Heart left ventricle (tissue), 13 donors: ENCODE results near the gene KRT4.

Experiments used
- POLR2A ChIP-seq, 2 donors: fragments of 450-650 bp; IDR thresholded peaks; one replicate each; pipeline ENCODE4 v1.6.1; 2017; ENCODE audit warnings: antibody characterized with exemption in 2 of 2, mild to moderate bottlenecking in 2 of 2, moderate library complexity in 2 of 2
- TF ChIP-seq, protein P1 (sequence below), 12 donors: fragments of 200-600 bp; sonication (generic) in 4 of 12; IDR thresholded peaks; one replicate each; pipeline versions ENCODE4 v1.5.0 to v1.8.0; 2018 to 2022; ENCODE audit warnings: antibody characterized with exemption in 12 of 12, mild to moderate bottlenecking in 5 of 12
- donor health status: ischemic (EF 13 %, LVEDD 7.1; RV severe dilation, severe dysfunction).
- donor health status: DM: no; HTN: yes; CAD: no.
- donor health status: DM: no; HTN: no; CAD: no.
- donor health status: ischemic (EF 25% LVEDD 6.9; RV normal size, moderate dysfunction).
- donor health status: ischemic (EF 25% LVEDD 5.7; RV mildly dilated, moderate dysfunction).
- donor health status: ischemic (EF 35%, LVEDD 5.7; RV mildly dilated, moderate dysfunction).
- donor health status: nonischemic (EF 11% LVEDD 7.7; RV severe dilation, severe dysfunction).
- donor health status: DM: yes; HTN: yes; CAD: no.
- donor health status: PGD.
- donor health status: ischemic (EF 29% LVEDD 5.4; RV normal size, mild dysfunction).
- donor health status: nonischemic (EF 23%, LVEDD 6.1; RV moderate dilation, normal function).

DNA sequence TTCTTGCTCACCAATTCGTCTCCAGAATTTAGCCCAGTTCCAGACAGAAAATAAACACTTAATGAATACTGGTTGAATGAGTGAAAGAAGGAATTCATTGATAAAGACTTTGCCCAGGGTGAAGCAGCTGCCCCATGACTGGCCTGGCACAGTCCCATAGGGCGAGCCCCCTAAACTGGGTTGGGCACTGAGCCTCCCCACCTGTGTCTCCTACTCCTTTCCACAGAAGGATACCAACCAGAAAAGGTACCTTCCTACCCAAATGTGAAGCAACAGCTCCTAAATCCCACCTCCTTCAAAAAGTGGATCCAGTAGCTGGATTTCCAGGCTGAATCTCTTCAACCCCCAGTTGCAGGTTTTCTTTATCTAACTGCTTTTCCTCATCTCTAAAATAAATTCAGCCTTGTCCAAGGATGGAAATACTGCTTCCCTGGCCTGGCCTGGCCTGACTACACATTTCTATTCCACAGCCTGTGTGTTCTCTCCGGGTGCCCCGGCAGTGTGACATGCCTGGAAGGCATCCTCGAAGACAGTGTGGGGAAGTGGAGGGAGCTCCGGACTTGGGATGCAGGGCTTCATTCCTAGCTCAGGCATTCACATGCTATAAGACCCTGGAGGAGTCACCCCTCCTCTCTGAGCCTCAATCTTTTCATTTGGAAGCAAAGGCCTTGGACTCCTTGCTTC, 25.6 kb downstream of the KRT4 start:
- TF ChIP-seq, protein P1, sequence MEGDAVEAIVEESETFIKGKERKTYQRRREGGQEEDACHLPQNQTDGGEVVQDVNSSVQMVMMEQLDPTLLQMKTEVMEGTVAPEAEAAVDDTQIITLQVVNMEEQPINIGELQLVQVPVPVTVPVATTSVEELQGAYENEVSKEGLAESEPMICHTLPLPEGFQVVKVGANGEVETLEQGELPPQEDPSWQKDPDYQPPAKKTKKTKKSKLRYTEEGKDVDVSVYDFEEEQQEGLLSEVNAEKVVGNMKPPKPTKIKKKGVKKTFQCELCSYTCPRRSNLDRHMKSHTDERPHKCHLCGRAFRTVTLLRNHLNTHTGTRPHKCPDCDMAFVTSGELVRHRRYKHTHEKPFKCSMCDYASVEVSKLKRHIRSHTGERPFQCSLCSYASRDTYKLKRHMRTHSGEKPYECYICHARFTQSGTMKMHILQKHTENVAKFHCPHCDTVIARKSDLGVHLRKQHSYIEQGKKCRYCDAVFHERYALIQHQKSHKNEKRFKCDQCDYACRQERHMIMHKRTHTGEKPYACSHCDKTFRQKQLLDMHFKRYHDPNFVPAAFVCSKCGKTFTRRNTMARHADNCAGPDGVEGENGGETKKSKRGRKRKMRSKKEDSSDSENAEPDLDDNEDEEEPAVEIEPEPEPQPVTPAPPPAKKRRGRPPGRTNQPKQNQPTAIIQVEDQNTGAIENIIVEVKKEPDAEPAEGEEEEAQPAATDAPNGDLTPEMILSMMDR (IDR thresholded peaks at IDR 0.05), result no peak
- no peak for TF ChIP-seq POLR2A (IDR thresholded peaks at IDR 0.05)
